Mesenchymal stem cell (in vitro differentiated cells and primary cell): ENCODE measurements around the gene AUTS2.

Experiments
- DNase-seq: peaks from one replicate; pipeline ENCODE4 v3.0.0-alpha.2; 2013
- H2AFZ ChIP-seq: one replicate; pipeline ENCODE4 v1.6.1; 2013; ENCODE audit warnings: low read depth, mild to moderate bottlenecking, control low read depth, inconsistent platforms, low read length, moderate library complexity
- H2AK5ac ChIP-seq: 2 replicates; pipeline ENCODE4 v1.6.1; 2013; ENCODE audit warnings: low read length, moderate library complexity, mild to moderate bottlenecking, inconsistent platforms; ENCODE audit not compliant: severe bottlenecking
- H2BK120ac ChIP-seq: one replicate; pipeline ENCODE4 v1.6.1; 2013; ENCODE audit warnings: low read depth, mild to moderate bottlenecking, inconsistent platforms, low read length, moderate library complexity
- H2BK12ac ChIP-seq, 2 experiments: one replicate each; pipeline ENCODE4 v1.6.1; 2013; ENCODE audit warnings: inconsistent platforms in 2 of 2, low read length in 2 of 2, mild to moderate bottlenecking in 2 of 2, moderate library complexity in 2 of 2, control low read depth in 1 of 2
- H2BK15ac ChIP-seq: one replicate; pipeline ENCODE4 v1.6.1; 2013; ENCODE audit warnings: mild to moderate bottlenecking, low read depth, inconsistent platforms; ENCODE audit not compliant: poor library complexity, severe bottlenecking
- H2BK5ac ChIP-seq: 2 replicates; pipeline ENCODE4 v1.6.1; 2013; ENCODE audit warnings: low read depth, mild to moderate bottlenecking, low read length, control low read depth, inconsistent platforms; ENCODE audit not compliant: poor library complexity, severe bottlenecking
- H3K14ac ChIP-seq, 2 experiments: one replicate each; pipeline ENCODE4 v1.6.1; 2013; ENCODE audit warnings: inconsistent platforms in 2 of 2, low read length in 2 of 2, control low read depth in 1 of 2, mild to moderate bottlenecking in 1 of 2, moderate library complexity in 1 of 2
- H3K18ac ChIP-seq, 2 experiments: one replicate each; pipeline ENCODE4 v1.6.1; 2013; ENCODE audit warnings: inconsistent platforms in 2 of 2, low read length in 2 of 2, control low read depth in 1 of 2, low read depth in 1 of 2, mild to moderate bottlenecking in 1 of 2
- H3K23ac ChIP-seq, 2 experiments: one replicate each; pipeline ENCODE4 v1.6.1; 2013; ENCODE audit warnings: inconsistent platforms in 2 of 2, low read length in 2 of 2, mild to moderate bottlenecking in 2 of 2, moderate library complexity in 2 of 2, control low read depth in 1 of 2
- H3K27ac ChIP-seq: 2 replicates; pipeline ENCODE4 v1.5.1; 2013; ENCODE audit warnings: mild to moderate bottlenecking, moderate library complexity, low read length, control low read depth, inconsistent platforms; ENCODE audit not compliant: poor library complexity, severe bottlenecking
- H3K27me3 ChIP-seq, 2 experiments: 2 replicates each; pipeline versions ENCODE4 v1.6.1 to v1.7.0; 2013; ENCODE audit warnings: low read length in 2 of 2, mild to moderate bottlenecking in 2 of 2, moderate library complexity in 2 of 2, control low read depth in 1 of 2, inconsistent platforms in 1 of 2; ENCODE audit not compliant: control insufficient read depth in 1 of 2, insufficient read depth in 1 of 2
- H3K36me3 ChIP-seq, 2 experiments: 2 replicates each; pipeline versions ENCODE4 v1.6.1 to v1.7.0; 2013; ENCODE audit warnings: low read length in 2 of 2, control low read depth in 1 of 2, inconsistent platforms in 1 of 2, low read depth in 1 of 2, mild to moderate bottlenecking in 1 of 2; ENCODE audit not compliant: insufficient read depth in 2 of 2, control insufficient read depth in 1 of 2
- H3K4ac ChIP-seq, 2 experiments: one replicate each; pipeline ENCODE4 v1.6.1; 2013; ENCODE audit warnings: inconsistent platforms in 2 of 2, low read length in 2 of 2, mild to moderate bottlenecking in 2 of 2, moderate library complexity in 2 of 2, control low read depth in 1 of 2, low read depth in 1 of 2
- H3K4me1 ChIP-seq: 2 replicates; pipeline ENCODE4 v1.6.1; 2013; ENCODE audit warnings: low read depth, low read length, control low read depth; ENCODE audit not compliant: control insufficient read depth, insufficient read depth
- H3K4me2 ChIP-seq: 2 replicates; pipeline ENCODE4 v1.6.1; 2013; ENCODE audit warnings: low read length, mild to moderate bottlenecking, inconsistent platforms; ENCODE audit not compliant: poor library complexity, severe bottlenecking
- H3K4me3 ChIP-seq, 2 experiments: 2 replicates each; pipeline versions ENCODE4 v1.5.1 to v1.7.0; 2013; ENCODE audit warnings: low read length in 2 of 2, mild to moderate bottlenecking in 2 of 2, control low read depth in 1 of 2, low read depth in 1 of 2; ENCODE audit not compliant: insufficient read depth in 1 of 2
- H3K79me1 ChIP-seq: replicated peaks from 2 replicates; pipeline ENCODE4 v1.6.1; 2013; ENCODE audit warnings: mild to moderate bottlenecking, control low read depth, low read length, inconsistent platforms; ENCODE audit not compliant: poor library complexity, severe bottlenecking
- H3K9ac ChIP-seq: 2 replicates; pipeline ENCODE4 v1.7.0; 2013; ENCODE audit warnings: mild to moderate bottlenecking, low read length, moderate library complexity
- H3K9me3 ChIP-seq: 2 replicates; pipeline ENCODE4 v1.7.0; 2013; ENCODE audit warnings: mild to moderate bottlenecking, low read length; ENCODE audit not compliant: control insufficient read depth
- H4K8ac ChIP-seq: one replicate; pipeline ENCODE4 v1.6.1; 2013; ENCODE audit warnings: inconsistent platforms, mild to moderate bottlenecking, low read length, moderate library complexity
- H4K91ac ChIP-seq: one replicate; pipeline ENCODE4 v1.6.1; 2013; ENCODE audit warnings: mild to moderate bottlenecking, low read length, inconsistent platforms
- WGBS: methylation state at CpG from one replicate; pipeline ENCODE4 v1.1.7; 2013; ENCODE audit warnings: mixed read lengths; 5-methylcytosine and 5-hydroxymethylcytosine counted together

Gene AUTS2

DNA sequence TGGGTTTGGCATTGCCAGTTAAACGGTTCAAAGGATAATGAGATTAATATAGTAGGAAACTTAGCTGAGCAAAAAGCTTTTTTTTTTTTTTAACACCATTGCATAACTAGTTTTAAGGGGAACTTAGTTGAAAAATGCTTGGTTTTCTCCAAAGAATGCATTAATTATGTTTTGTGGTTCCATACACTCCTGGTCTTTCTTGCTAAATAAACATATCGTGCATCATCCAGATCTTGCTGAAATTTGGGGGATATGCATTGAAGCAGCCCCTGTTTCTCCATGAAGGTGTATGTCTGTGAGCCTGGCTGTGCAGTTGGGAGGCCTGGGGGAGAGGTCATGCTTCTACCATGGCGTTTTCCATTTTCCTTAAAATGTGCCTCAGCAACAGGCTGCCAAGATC, 975.4 kb downstream of the AUTS2 start:
- no peak for DNase-seq
- H3K4ac ChIP-seq, result no peak overlapping the region
- no peak overlapping the region for H2BK15ac ChIP-seq
- no peak overlapping the region for H3K23ac ChIP-seq
- no peaks in the 10 kb centered on the region for H3K27me3 ChIP-seq
- H2BK120ac ChIP-seq, result no peak overlapping the region
- no peak overlapping the region for H2AK5ac ChIP-seq
- H3K18ac ChIP-seq, result no peak overlapping the region
- H3K9me3 ChIP-seq, result no peaks in the 10 kb centered on the region
- H3K14ac ChIP-seq, result no peak overlapping the region
- H2AFZ ChIP-seq, result no peak overlapping the region
- H3K4me2 ChIP-seq, result no peak overlapping the region
- no peaks in the 10 kb centered on the region for H3K79me1 ChIP-seq
- peaks cover 25% of the 10 kb centered on the region for H3K4me1 ChIP-seq
- peaks cover 0 to 4% of the 10 kb centered on the region in 2 experiments for H3K36me3 ChIP-seq
- H2BK5ac ChIP-seq, result no peak overlapping the region
- H4K91ac ChIP-seq, result no peak overlapping the region
- H3K4me3 ChIP-seq, result no peak overlapping the region
- no peak overlapping the region for H2BK12ac ChIP-seq
- 100% methylated on average over 1 of the region's 3 CpGs for WGBS
- no peak overlapping the region for H4K8ac ChIP-seq
- H3K27ac ChIP-seq, result no peak overlapping the region
- H3K9ac ChIP-seq, result no peak overlapping the region

DNA sequence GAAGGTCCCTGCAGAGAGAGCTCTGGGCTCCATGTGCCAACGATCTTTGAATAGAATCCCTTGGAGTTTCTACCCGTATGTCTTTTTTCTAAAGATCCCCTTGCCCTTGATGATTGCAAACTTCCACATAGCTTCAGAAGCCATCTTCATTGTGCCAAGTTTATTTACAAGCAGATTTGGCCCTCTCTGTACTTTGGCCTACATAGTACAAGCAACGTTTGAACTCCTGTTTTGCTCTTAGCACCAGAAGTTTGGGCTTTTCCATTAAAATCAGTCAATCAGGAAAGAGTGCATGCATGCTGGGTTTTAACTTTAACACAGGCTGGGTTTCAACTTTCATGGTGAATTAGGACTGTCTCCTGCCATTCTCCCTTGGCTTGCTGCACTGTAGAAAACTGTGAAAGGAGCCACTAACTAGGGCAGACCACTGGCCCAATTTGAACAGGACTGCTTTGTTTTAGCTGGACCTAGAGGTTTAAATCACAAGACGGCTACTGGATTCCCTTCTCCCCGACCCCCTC, 976.1 kb downstream of the AUTS2 start:
- no peak overlapping the region for H3K18ac ChIP-seq
- no peaks in the 10 kb centered on the region for H3K27me3 ChIP-seq
- no peak overlapping the region for H2AK5ac ChIP-seq
- H3K36me3 ChIP-seq, result peaks cover 0 to 4% of the 10 kb centered on the region in 2 experiments
- no peak overlapping the region for H2AFZ ChIP-seq
- no peak overlapping the region for H3K23ac ChIP-seq
- H3K4me3 ChIP-seq, result no peak overlapping the region
- no peak overlapping the region for H2BK15ac ChIP-seq
- H4K91ac ChIP-seq, result no peak overlapping the region
- H3K14ac ChIP-seq, result no peak overlapping the region
- H3K9me3 ChIP-seq, result no peaks in the 10 kb centered on the region
- peaks cover 25% of the 10 kb centered on the region for H3K4me1 ChIP-seq
- H2BK5ac ChIP-seq, result no peak overlapping the region
- H2BK120ac ChIP-seq, result no peak overlapping the region
- H3K4me2 ChIP-seq, result no peak overlapping the region
- no peaks in the 10 kb centered on the region for H3K79me1 ChIP-seq
- H3K4ac ChIP-seq, result no peak overlapping the region
- no peak overlapping the region for H3K27ac ChIP-seq
- no peak overlapping the region for H2BK12ac ChIP-seq
- H3K9ac ChIP-seq, result no peak overlapping the region
- no peak for DNase-seq
- H4K8ac ChIP-seq, result no peak overlapping the region
- WGBS, result 83% methylated on average over 3 of the region's 5 CpGs

GRCh38 chr7:70574970-70575799, 976.9 kb downstream of the AUTS2 start:
- H4K91ac ChIP-seq, result no peak overlapping the region
- H3K4me2 ChIP-seq, result peak overlapping the region; percentile 64
- no peaks in the 10 kb centered on the region for H3K27me3 ChIP-seq
- no peaks in the 10 kb centered on the region for H3K79me1 ChIP-seq
- H2AFZ ChIP-seq, result no peak overlapping the region
- H2BK5ac ChIP-seq, result no peak overlapping the region
- H3K14ac ChIP-seq, result no peak overlapping the region
- no peak overlapping the region for H3K9ac ChIP-seq
- 41% methylated on average over 11 of the region's 11 CpGs for WGBS
- H3K9me3 ChIP-seq, result no peaks in the 10 kb centered on the region
- H3K4me3 ChIP-seq, result no peak overlapping the region
- peak overlapping the region; percentile 58 for H3K27ac ChIP-seq
- no peak overlapping the region for H3K18ac ChIP-seq
- no peak overlapping the region for H2BK15ac ChIP-seq
- no peak overlapping the region for H2BK12ac ChIP-seq
- no peak overlapping the region for H3K23ac ChIP-seq
- DNase-seq, result peak; percentile 16
- H3K36me3 ChIP-seq, result peaks cover 0 to 4% of the 10 kb centered on the region in 2 experiments
- peaks cover 28% of the 10 kb centered on the region for H3K4me1 ChIP-seq
- H3K4ac ChIP-seq, result no peak overlapping the region
- H2BK120ac ChIP-seq, result no peak overlapping the region
- H2AK5ac ChIP-seq, result no peak overlapping the region
- H4K8ac ChIP-seq, result no peak overlapping the region

DNA sequence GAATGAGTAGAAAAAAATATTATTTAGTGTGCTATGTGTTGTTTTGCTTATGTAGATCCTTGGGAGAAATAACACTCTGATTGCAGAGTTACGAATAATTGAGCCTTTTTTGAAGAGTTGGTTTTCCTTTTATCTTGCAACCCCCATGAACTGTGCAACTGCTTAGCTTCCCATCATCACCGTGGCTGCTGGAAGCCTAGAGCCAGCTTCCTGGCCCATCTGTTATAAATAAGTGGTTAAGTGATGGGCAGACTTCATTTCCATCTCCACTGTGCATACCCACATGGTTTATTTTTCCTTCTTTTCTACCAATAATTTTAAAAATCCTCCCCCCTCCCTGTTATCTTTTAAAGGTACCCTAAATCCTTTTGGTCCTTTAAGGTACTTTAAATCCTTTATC, 978.8 kb downstream of the AUTS2 start:
- Histone ChIP-seq H3K36me3 (peaks cover 0 to 4% of the 10 kb centered on the region in 2 experiments), H3K27me3 (no peaks in the 10 kb centered on the region), H2AFZ (no peak overlapping the region), H2BK120ac (no peak overlapping the region), H3K4me3 (no peak overlapping the region), H3K18ac (no peak overlapping the region), H3K9me3 (no peaks in the 10 kb centered on the region), H3K23ac (no peak overlapping the region), H2BK15ac (no peak overlapping the region), H3K27ac (no peak overlapping the region), H3K4me1 (peaks cover 20% of the 10 kb centered on the region), H3K4me2 (no peak overlapping the region), H4K8ac (no peak overlapping the region), H3K9ac (no peak overlapping the region), H3K79me1 (no peaks in the 10 kb centered on the region), H3K4ac (no peak overlapping the region), H2AK5ac (no peak overlapping the region), H2BK12ac (no peak overlapping the region), H3K14ac (no peak overlapping the region), H2BK5ac (no peak overlapping the region), H4K91ac (no peak overlapping the region)
- no peak for DNase-seq
- 85% methylated on average over 2 of the region's 2 CpGs for WGBS
